ENCODE measurements around the gene FNIP1.
"Not testable (repeated sequence)": the region's sequence is repeated elsewhere in the genome, so short reads cannot be mapped to it uniquely, and the experiment has no call there.

FNIP1 gene

GRCh38 chr5:131796793-131797693 is at the start of gene FNIP1:
Gene FNIP1 (minus strand): TSS chr5:131797017. CDS start chr5:131796921, 96 bp downstream.
- DNase-seq = peak; percentile 96

DNA sequence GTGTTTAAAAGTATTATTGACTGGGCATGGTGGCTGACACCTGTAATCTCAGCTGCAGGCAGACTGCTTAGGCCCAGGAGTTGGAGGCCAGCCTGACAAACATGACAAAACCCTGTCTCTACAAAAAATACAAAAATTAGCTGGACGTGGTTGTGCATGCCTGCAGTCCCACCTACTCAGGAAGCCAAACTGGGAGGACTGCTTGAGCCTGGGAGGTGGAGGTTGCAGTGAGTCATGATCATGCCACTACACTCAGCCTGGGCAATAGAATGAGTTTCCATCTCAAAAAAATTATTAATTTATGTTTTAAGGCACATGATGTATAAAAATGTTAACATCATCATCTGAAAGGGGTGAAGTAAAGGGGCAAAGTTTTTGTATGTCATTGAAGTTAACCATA is 49.7 kb upstream of the FNIP1 start:
- DNase-seq = no peak

DNA sequence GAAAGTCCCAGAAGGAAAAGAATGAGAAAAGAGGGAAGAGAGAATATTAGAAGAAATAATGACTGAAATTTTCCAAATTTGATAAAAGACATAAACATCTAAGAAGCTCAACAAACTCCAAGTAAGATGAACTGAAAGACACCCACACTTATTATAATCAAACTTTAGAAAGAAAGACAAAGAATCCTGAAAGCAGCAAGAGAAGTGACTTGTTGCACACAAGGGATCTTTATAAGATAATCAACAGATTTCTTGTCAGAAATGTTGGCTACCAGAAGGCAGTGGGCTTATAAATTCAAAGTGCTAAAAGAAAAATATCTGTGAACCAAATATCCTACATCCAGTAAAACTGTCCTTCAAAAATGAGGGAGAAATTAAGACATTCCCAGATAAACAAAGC is 49.0 kb upstream of the FNIP1 start:
- no peak for DNase-seq

- not testable (repeated sequence) for DNase-seq
These were observed 46.2 kb upstream of the FNIP1 start for GRCh38 chr5:131842971-131843370.

GRCh38 chr5:131832702-131833101 is 35.9 kb upstream of the FNIP1 start:
- DNase-seq = not testable (repeated sequence)

DNA sequence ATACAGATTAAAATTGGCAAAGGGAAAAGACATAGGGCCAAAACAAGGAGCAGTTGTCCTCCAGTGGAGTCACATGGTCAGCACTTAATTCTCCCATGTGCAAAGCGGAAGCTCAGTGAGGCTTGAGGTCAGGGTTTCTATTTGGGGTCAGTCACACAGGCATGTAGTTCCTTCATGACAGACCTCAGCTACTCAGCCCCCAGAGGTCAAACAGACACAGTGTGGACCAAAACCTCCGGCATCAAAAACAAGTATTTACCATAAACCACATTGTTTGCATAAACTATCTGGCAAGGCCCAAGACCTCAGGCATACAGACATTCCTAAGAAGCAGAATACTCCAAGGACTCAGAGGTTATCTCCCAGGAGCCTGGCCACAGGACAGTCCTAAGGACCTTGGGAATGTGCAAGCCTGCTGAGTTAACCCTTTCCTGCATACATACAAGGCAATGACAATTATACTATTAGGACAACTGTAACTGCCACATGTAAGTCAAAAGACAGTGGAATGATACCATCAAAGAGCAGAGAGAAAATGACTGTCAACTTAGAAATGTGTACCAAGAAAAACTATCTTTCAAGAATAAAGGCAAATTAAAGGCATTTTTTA is 28.7 kb upstream of the FNIP1 start:
- DNase-seq = no peak

DNA sequence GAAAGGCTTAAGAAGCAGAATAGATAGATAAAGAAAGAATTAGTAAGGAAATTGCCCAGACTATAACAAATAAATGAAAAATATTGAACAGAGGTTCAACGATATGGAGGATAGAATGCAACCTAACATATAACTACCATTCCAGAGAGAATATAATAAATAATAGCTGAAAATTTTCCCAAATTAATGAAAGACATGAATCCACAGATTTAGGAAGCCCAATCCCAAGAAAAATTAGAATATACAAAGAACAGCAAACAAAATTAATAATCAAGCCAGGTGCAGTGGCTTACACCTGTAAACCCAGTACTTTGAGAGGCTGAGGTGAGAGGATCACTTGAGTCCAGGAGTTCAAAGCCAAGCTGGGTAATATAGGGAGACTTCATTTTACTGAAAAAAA is 27.8 kb upstream of the FNIP1 start:
- DNase-seq = no peak

DNA sequence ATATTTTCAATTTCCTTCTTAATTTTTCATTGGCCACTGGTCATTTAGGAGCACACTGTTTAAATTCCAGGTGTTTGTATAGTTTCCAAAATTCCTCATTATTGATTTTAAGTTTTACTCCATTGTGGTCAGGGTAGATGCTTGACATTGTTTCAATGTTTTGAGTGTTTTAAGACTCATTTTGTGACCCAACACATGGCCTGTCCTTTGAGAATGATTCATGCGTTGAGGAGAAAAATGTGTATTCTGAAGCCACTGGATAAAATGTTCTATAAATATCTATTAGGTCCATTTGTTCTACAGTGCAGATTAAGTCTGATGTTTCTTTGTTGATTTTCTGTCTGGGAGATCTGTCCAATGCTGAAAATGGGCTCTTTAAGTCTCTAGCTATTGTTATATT is 24.4 kb upstream of the FNIP1 start:
- DNase-seq = no peak

- no peak for DNase-seq
These were observed 21.3 kb upstream of the FNIP1 start for GRCh38 chr5:131818001-131818724.

GRCh38 chr5:131814990-131815389 is 18.2 kb upstream of the FNIP1 start:
- DNase-seq = no peak

DNA sequence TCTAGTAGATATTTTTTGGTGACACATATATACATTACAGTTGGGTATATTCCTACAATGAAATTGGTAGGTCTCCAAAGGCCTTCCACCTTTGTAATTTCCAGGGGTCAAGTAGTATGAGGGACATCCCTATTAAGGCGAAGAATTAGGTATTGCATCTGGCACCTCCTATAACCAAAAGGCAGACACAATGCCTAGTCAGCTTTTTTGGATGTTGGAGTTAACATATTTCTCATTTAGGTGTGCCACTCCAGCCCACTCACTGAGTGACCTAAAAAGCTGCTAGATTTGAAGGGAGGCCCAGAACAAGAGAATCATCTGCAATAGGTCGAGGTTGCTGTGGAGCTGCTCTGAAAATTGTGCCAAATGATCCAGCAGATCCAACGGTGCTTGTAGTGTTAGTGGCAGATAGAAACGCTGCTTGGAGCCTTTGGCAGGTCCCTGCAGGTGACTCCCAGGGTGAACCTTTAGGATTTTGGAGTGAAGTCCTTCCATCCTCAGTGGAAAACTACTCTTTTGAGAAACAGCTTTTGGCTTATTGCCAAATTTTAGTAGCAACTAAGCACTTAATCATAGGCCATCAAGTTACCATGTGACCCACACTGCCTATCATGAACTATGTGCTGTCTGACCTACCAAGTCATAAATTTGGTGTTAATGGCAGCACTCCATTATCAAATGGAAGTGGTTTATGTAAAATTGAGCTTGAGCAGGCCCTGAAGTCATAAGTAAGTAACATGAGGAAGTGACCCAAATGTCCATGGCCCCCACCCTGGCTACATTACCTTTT is 15.7 kb upstream of the FNIP1 start:
- no peak for DNase-seq

GRCh38 chr5:131810510-131811249 is 13.9 kb upstream of the FNIP1 start:
- DNase-seq = no peak

- peak; percentile 29 for DNase-seq
These were observed 681 bp downstream of the FNIP1 start for GRCh38 chr5:131795879-131796792.

- no peak for DNase-seq
These were observed 1.6 kb downstream of the FNIP1 start for GRCh38 chr5:131795228-131795627.

DNA sequence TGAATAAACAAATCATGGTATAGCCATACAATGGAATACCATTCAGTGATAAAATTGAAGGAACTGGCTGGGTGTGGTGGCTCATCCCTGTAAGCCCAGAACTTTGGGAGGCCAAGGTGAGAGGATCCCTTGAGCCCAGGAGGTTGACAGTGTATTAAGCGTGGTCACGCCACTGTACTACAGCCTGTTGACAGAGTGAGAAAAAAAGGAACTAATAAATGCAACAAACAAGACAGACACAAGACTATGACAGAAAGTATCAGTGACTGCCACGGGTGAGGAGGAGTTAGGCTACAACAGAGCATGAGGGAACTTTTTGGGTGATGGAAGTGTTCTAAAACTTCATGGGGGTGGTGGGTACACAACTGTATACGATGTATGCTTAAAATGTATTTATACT is 2.2 kb downstream of the FNIP1 start:
- DNase-seq = no peak

DNA sequence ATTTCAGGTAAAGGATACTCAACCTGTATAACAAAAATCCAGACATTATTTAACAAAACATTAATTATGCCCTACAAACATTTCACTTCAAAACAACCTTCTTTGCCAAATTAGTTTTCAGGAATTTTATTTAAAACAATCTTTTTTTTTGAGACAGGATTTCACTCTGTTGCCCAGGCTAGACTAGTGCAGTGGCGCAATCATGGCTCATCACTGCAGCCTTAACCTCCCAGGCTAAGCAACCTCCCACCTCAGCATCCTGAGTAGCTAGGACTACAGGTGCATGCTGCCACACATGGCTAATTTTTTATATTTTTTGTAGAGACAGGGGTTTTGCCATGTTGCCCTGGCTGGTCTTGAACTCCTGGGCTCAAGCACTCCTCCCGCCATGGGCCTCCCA is 3.9 kb downstream of the FNIP1 start:
- DNase-seq = no peak

- DNase-seq = no peak
These were observed 5.0 kb downstream of the FNIP1 start for GRCh38 chr5:131791866-131792265.

GRCh38 chr5:131790550-131790949 is 6.3 kb downstream of the FNIP1 start:
- no peak for DNase-seq

DNA sequence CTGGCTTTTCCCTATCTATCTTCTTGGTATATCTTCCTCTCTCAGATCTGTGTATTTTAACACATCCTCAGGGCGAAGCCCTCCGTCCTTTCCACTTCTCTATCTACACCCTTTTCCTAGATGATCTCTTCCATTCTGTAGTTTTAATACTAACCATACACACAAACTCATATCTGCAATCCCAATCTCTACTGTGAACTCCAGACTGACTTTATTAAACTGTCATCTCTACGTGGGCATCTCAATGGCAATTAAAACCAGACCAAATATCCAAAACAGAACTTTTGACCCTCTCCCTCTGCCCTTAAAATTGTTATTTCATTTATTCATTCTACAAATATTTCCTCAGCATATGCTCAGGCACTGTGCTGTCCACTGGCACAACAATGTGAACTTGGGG is 7.1 kb downstream of the FNIP1 start:
- no peak for DNase-seq

DNA sequence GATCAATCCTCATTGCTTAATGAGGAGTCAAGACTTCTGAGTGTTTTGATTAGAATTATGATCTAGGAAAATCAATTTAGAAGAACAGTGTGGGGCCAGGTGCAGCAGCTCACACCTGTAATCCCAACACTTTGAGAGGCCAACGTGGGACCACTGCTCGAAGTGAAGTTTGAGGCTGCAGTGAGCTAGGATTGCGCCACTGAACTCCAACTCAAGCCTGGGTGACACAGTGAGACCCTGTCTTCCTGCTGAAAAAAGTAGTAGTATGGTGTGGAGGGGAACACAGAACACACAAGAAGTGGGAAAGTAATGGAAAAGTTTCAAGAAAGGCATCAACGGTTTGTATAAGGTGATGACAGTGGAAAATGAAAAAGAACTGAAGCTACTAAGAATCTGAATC is 9.1 kb downstream of the FNIP1 start:
- DNase-seq = no peak

Data from NCI-H2029 (cell line).